ENCODE results near the gene SH2D1A.
"Not testable (repeated sequence)": the region's sequence is repeated elsewhere in the genome, so short reads cannot be mapped to it uniquely, and the experiment has no call there.

Gene SH2D1A

GRCh38 chrX:124354648-124355047, 8.3 kb downstream of the SH2D1A start:
- DNase-seq (ENCODE audit: low read depth, low spot score): no peak

DNA sequence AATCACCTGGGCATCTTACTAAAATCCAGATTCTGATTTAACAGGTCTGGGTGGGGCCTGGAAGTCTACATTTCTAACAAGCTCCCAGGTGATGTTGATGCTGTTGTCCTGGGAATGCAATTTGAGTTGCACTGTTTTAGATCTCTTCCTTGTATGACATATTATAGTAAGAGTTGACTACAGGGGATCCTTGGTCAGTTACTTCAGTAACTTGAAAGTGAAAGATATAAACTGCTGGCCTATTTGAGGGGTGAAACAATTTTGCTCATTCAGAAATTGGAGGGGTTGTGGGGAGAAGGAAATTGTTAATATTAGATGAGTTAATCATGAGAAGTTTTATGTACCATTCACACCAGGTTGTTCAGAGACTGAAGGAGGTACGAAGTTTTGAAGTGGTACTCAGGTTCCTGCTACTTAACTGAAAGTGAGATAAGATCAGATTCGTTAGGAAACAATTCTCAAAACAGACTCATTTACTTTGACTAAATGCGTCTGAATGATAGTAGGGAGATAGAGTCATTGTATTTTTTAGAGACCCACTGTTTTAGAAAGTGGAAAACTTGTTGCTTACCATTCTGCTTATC, 12.5 kb downstream of the SH2D1A start:
- no peak for DNase-seq (ENCODE audit: low read depth, low spot score)

GRCh38 chrX:124362072-124362471, 15.7 kb downstream of the SH2D1A start:
- DNase-seq (ENCODE audit: low read depth, low spot score): no peak

DNA sequence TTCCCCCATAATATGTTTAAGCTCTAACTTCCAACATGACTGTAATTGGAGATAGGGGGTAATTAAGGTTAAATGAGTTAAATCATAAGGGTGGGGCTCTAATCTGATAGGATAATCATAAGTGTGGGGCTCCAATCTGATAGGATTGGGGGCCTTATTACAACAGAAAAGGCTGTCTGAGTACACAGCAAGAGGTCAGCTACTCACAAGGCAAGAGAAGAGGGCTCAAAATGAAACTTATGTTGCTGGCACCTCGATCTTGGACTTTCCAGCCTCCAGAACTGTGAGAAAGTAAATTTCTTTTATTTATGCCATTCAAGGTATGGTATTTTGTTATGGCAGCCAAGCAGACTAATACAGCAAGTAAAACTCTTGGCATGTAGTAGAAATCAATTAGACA, 16.4 kb downstream of the SH2D1A start:
- DNase-seq (ENCODE audit: low read depth, low spot score): no peak

- DNase-seq (ENCODE audit: low read depth, low spot score): no peak
These were observed 23.4 kb downstream of the SH2D1A start for GRCh38 chrX:124369722-124370121.

GRCh38 chrX:124373348-124373747, 27.0 kb downstream of the SH2D1A start:
- no peak for DNase-seq (ENCODE audit: low read depth, low spot score)

DNA sequence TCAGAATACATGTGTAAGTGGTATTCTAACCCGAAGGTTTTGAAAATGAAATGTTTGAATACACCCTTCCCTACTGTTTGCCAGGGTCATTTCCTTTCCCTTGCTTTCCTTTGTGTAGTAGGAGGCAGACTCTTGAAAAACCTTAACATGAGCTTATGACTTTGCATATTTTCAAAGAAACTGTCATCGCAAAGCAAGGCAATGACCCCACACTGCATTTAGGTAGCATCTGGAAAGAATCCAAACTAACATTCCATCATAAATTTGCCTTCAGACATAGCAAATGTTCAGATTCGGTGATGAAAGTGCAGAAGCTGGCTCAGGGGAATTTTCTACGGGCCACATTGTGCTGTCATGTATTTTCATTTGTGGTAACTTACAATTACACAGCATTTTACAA, 32.3 kb downstream of the SH2D1A start:
- no peak for DNase-seq (ENCODE audit: low read depth, low spot score)

DNA sequence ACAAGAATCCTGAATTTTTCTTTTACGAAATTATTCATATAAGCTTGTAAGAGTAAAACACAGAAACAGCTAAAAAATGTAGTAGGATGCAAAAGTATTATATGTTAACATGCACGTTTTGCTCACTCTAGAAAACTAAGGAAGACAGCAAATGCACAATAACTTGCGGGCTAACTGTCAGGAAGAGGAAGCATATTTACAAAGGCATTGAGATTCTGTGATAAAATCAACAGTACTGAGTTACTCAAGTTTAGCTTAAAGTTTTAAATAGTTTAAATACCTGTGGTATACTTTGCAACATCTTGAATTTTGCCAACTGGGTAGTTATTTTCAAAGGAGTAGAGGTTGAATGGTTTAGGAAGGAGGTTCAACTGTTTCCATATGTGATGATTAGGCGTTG, 37.0 kb downstream of the SH2D1A start:
- DNase-seq (ENCODE audit: low read depth, low spot score): no peak

DNA sequence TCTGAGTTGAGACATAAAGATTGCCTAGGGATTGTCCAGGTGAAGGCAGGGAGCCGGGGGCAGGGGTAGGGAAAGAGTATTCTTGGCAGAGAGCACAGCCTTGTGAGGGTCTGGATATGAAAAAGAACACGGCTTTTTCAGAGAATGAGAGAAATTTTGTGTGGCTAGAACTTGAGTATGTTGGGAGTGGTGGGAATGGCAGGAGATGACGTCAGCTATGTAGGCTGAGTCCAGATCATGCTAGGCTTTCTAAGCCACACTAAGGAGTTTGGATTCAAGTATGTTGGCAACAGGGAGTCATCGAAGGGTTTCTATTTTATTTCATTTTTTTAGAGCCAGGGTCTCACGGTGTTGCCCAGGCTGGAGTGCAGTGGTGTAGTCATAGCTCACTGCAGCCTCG, 40.0 kb downstream of the SH2D1A start:
- DNase-seq (ENCODE audit: low read depth, low spot score): no peak

DNA sequence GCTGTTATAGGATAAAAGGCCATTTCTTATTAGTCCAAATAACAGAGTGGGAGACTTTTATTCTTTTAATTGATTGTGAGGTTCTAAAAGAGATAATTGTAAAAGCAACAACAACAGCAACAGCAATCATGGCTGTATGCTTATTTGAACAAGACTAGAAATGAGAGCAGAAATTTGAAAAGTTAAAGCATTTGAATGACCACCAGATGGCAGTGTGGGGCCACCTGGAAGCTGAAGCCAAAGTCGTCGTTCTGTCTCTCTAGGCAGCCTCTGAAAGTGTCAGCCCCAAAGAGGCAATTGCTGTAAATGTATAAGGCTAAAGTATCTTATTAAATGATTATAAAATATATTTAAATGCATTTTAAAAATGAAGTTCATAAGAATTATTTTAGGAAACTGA, 42.2 kb downstream of the SH2D1A start:
- DNase-seq (ENCODE audit: low read depth, low spot score): peak; percentile 15

DNA sequence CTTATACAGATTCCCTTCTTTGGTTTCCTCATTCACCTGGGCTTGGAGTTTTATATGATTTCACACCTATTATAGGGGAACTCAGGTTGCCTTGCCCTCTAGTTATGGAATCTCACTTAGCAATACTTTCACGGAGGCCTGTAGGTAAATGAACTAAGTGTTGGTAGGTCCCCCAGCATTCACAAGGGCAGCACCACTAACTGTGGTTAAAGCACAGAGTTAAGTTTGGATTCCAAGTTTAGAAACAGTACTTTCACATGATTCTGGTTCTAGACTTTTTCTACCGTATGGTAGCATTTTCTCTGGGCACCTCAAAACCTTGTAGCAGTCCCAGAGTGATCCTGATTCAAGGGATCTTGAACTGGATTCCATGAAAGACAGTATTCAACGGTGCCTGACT, 46.4 kb downstream of the SH2D1A start:
- DNase-seq (ENCODE audit: low read depth, low spot score): no peak

DNA sequence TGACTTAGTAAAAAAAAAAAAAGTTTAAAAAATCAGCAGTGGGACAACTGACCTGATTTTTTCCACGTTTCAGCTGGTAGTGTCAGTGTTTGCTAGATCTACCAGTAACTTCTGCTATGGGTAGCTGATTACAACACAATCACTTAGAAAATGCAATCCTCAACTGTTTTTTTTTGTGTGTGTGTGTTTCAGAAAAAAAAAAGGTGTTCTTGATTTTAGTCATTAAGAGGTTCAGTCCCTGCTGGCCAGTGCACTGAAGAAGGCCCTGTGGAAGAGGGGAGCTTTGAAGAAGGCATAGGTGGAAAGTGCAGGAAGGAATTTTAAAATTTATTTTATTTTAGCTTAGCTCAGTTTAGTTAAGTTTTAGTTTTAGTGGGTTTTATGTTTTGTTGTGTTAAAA, 46.9 kb downstream of the SH2D1A start:
- DNase-seq (ENCODE audit: low read depth, low spot score): no peak

DNA sequence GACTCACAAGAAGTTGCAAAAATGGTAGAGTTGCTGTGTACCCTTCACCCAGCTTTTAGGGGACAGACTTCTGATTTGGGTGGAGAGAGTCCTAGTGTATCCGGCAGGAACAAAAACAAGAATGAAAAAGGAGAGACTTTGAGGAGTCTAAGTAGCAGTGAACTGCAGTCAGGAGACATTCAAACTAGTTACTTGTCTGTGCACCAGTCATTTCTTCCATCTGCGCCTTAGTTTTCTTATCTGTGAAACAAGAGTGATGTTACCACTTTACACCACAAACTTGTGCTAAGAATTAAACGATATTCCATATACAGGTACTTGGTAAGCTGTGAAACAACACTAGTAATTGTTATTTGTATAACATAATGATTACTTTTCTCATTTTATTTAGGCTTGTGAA, 47.3 kb downstream of the SH2D1A start:
- no peak for DNase-seq (ENCODE audit: low read depth, low spot score)

DNA sequence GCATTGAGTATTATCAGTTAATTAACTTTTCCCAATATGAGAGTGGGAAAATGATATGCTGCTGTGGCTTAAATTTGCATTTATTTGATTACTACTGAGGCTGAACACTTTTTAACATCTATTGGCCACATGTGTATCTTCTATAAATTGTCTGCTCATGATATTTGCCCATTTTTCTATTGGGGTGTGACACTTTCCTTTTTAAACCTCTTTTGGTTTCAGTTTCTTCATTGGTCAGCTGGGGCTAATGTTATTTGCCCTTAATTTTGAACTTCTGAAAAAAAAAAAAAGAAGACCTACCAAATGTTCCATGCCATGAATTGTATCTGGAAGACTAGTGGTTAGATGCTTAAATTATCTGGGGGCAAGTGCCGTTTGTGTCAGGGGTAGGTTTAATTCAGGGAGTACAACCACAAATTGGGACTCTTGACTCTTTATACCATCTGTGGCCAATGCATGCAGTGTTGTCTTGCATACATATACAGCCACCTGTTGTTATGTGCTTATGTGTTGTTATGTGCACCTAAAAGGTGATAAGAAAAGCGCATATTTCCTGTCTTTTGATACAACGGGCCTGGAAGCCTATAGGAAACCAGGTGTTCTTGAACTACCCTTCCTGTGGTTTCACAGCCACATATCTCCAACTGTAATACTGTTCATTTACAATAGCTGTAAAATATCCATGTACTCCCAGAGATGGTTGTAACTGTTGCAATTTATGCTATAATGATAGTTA, 49.0 kb downstream of the SH2D1A start:
- no peak for DNase-seq (ENCODE audit: low read depth, low spot score)

GRCh38 chrX:124401696-124402095, 55.3 kb downstream of the SH2D1A start:
- no peak for DNase-seq (ENCODE audit: low read depth, low spot score)

GRCh38 chrX:124405868-124406267, 59.5 kb downstream of the SH2D1A start:
- DNase-seq (ENCODE audit: low read depth, low spot score): no peak

GRCh38 chrX:124406294-124407014, 60.1 kb downstream of the SH2D1A start:
- peak; percentile 16 for DNase-seq (ENCODE audit: low read depth, low spot score)

- DNase-seq (ENCODE audit: low read depth, low spot score): no peak
These were observed 60.9 kb downstream of the SH2D1A start for GRCh38 chrX:124407226-124407625.

- not testable (repeated sequence) for DNase-seq (ENCODE audit: low read depth, low spot score)
These were observed 62.0 kb downstream of the SH2D1A start for GRCh38 chrX:124408380-124408779.

DNA sequence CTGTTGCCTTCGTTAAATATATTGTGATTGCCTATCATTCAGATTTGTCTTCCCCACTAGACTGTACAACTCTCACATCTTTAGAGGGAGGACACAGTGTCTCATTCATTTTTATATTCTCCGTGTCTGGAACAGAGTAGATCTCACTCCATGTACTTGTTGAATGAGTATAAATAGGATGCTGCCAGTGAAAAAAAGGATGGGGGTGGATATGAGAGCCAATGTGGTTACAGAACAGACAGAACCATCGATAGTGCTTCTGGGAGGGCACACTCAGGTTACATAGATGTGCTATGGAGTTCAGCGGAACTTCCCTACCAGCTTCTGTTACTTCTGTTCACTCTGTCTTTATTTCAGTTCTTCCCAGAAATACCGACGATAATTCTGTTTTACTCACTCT, 66.9 kb downstream of the SH2D1A start:
- no peak for DNase-seq (ENCODE audit: low read depth, low spot score)

GRCh38 chrX:124414281-124414680, 67.9 kb downstream of the SH2D1A start:
- no peak for DNase-seq (ENCODE audit: low read depth, low spot score)

- DNase-seq (ENCODE audit: low read depth, low spot score): no peak
These were observed 68.9 kb downstream of the SH2D1A start for GRCh38 chrX:124415115-124415800.

Data from activated CD4-positive, CD25-positive, alpha-beta regulatory T cell treated with anti-CD3 and anti-CD28 coated beads, Interleukin-2, amount 50 U/mL, for 16 hours (primary cell).